Natural killer cell (primary cell): ENCODE data around the gene BARHL2. TPM values are rescaled to one million over a fixed set of nuclear protein-coding genes. Genes with fewer than 3 reads are reported as not detected.

Experiments used
- ATAC-seq, 3 donors: fragments of 150-1000 bp in 2 of 3; fragments of 200-7000 bp in 1 of 3; cut with Tn5 transposase; 1 replicate in 1 of 3; 2 replicates in 2 of 3; pipeline ENCODE4 v1.10.0; 2021; ENCODE audit warnings: mild to moderate bottlenecking in 2 of 3, moderate library complexity in 2 of 3
- DNase-seq, 2 donors: peaks; one replicate each; pipeline versions ENCODE4 v3.0.0 to v3.0.0-alpha.2; 2013 to 2021; ENCODE audit warnings: mixed read lengths in 1 of 2
- H3K27ac ChIP-seq: one replicate; pipeline ENCODE4 v1.5.1; 2013; ENCODE audit warnings: mild to moderate bottlenecking, low read length
- H3K27me3 ChIP-seq: one replicate; pipeline ENCODE4 v1.6.1; 2013; ENCODE audit warnings: low read length; ENCODE audit not compliant: control insufficient read depth, insufficient read depth
- H3K36me3 ChIP-seq: one replicate; pipeline ENCODE4 v1.6.1; 2013; ENCODE audit warnings: low read length; ENCODE audit not compliant: control insufficient read depth, insufficient read depth
- H3K4me1 ChIP-seq: one replicate; pipeline ENCODE4 v1.6.1; 2013; ENCODE audit warnings: low read length; ENCODE audit not compliant: control insufficient read depth, insufficient read depth
- H3K4me3 ChIP-seq: one replicate; pipeline ENCODE4 v1.5.1; 2013; ENCODE audit warnings: low read length
- H3K9me3 ChIP-seq: one replicate; pipeline ENCODE4 v1.6.1; 2013; ENCODE audit warnings: low read length; ENCODE audit not compliant: control insufficient read depth, insufficient read depth
- H3K27ac Mint-ChIP-seq, 2 donors: one replicate each; pipeline ENCODE4 v1.8.0; 2022; ENCODE audit warnings: mild to moderate bottlenecking in 2 of 2, mixed read lengths in 2 of 2, moderate library complexity in 1 of 2
- H3K27me3 Mint-ChIP-seq, 2 donors: one replicate each; pipeline ENCODE4 v1.8.0; 2022; ENCODE audit warnings: low read depth in 2 of 2, mixed read lengths in 2 of 2
- H3K36me3 Mint-ChIP-seq: one replicate; pipeline ENCODE4 v1.8.0; 2022; ENCODE audit warnings: mixed read lengths
- H3K4me1 Mint-ChIP-seq, 2 donors: one replicate each; pipeline ENCODE4 v1.8.0; 2022; ENCODE audit warnings: mixed read lengths in 2 of 2
- H3K4me3 Mint-ChIP-seq: one replicate; pipeline ENCODE4 v1.8.0; 2022; ENCODE audit warnings: mild to moderate bottlenecking, moderate library complexity, mixed read lengths
- H3K9me3 Mint-ChIP-seq, 2 donors: one replicate each; pipeline ENCODE4 v1.8.0; 2022; ENCODE audit warnings: mixed read lengths in 2 of 2
- WGBS: methylation state at CpG from one replicate; pipeline ENCODE4 v1.1.7; 2013; ENCODE audit warnings: missing lambda C conversion rate; ENCODE audit not compliant: insufficient coverage; 5-methylcytosine and 5-hydroxymethylcytosine counted together
- intact Hi-C: fragments of 100-400 bp; cut with micrococcal nuclease; formaldehyde crosslinking; loops from one replicate; pipeline ENCODE4 v1.14.2; 2022
- total RNA-seq, 4 donors: library from RNA; stranded (reverse); fragments of 120-200 nt in 1 of 4; gene quantifications; one replicate each; pipeline versions ENCODE4 v1.2.3 to v1.2.4, GENCODE V29; 2013 to 2022
- TF ChIP-seq, protein P1 (sequence below): fragments of 200-600 bp; IDR thresholded peaks from one replicate; pipeline ENCODE4 v1.8.0; 2022; ENCODE audit warnings: antibody characterized with exemption

Gene BARHL2
- total RNA-seq, 3 donors from 2014 or later (not counting 1 experiment from before 2014, with no cell fraction given): not detected

DNA sequence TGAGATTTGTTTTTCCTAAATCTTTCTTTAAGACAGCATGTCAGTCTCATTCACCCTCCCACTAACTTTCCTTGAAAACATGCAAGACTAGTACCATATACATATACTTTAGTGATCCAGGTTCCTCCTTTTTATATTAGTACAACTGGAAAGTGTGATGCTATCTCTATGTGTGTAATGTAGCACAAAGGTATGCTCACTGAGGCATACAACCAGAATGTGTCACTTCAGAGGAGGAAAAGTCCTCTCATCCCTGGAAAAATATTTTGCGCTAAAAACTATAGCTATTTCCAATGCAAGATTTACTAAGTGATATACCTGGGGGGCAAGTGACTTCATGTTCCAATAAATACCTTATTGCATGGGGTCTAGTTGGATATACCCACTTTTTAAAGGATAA, 45.9 kb downstream of the BARHL2 start:
- H3K36me3 ChIP-seq: no peaks in the 10 kb centered on the region
- H3K27me3 ChIP-seq: peaks cover 2% of the 10 kb centered on the region
- intact Hi-C loops: no loop called here
- ATAC-seq (no peak), DNase-seq (no peak)
- Mint-ChIP-seq H3K4me3 (no peak overlapping the region), H3K9me3 (peaks cover 7 to 17% of the 10 kb centered on the region in 2 donors), H3K27me3 (peaks cover 12 to 21% of the 10 kb centered on the region in 2 donors), H3K4me1 (no peaks in the 10 kb centered on the region), H3K27ac (no peak overlapping the region), H3K36me3 (peaks cover 16% of the 10 kb centered on the region)
- no peak overlapping the region for H3K4me3 ChIP-seq
- no peaks in the 10 kb centered on the region for H3K9me3 ChIP-seq
- no peaks in the 10 kb centered on the region for H3K4me1 ChIP-seq
- WGBS: 100% methylated on average over 1 of the region's 1 CpG
- TF ChIP-seq, protein P1, sequence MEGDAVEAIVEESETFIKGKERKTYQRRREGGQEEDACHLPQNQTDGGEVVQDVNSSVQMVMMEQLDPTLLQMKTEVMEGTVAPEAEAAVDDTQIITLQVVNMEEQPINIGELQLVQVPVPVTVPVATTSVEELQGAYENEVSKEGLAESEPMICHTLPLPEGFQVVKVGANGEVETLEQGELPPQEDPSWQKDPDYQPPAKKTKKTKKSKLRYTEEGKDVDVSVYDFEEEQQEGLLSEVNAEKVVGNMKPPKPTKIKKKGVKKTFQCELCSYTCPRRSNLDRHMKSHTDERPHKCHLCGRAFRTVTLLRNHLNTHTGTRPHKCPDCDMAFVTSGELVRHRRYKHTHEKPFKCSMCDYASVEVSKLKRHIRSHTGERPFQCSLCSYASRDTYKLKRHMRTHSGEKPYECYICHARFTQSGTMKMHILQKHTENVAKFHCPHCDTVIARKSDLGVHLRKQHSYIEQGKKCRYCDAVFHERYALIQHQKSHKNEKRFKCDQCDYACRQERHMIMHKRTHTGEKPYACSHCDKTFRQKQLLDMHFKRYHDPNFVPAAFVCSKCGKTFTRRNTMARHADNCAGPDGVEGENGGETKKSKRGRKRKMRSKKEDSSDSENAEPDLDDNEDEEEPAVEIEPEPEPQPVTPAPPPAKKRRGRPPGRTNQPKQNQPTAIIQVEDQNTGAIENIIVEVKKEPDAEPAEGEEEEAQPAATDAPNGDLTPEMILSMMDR: no peak
- no peak overlapping the region for H3K27ac ChIP-seq
